ENCODE data around the gene MPLKIP. TPM values are rescaled to one million over a fixed set of nuclear protein-coding genes. Genes with fewer than 3 reads are reported as not detected.

The MPLKIP gene
- total RNA-seq, 1 experiment from 2014 or later, result 32.8 TPM

DNA sequence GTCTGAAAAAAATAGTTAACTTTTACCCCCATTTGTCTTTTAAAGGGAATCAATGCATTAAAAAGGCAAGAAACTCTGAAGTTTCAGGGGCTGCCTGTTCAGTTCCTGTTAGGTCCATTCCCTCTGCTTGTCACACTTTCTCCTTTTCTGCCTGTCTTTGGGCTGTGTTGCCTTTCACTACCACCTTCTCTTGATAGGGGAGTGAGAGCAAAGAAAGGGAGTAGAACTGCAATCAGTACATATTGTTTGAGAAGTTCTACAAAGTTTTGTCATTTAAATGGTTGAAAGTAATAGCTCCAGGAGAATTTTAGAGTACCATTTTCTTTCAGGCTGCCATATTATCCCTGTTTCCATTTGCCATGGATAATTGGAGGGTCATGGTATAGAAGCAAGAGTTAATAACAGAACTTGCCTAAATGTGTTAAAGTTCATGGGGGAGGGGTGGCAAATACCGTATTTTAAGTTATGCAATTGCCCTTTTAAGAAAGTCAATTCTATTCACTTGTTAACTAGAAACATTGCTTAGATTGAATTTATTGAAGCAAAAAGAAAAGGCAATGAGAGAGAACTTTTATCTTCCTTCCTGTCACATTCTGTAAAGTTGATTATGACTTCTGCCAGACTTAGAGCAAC, 38.6 kb downstream of the MPLKIP start:
- Histone ChIP-seq H3K27me3 (no peaks in the 10 kb centered on the region), H3K4me3 (no peak overlapping the region), H3K9me3 (no peaks in the 10 kb centered on the region), H3K36me3 (peaks cover 41% of the 10 kb centered on the region)
- DNase-seq, result no peak

DNA sequence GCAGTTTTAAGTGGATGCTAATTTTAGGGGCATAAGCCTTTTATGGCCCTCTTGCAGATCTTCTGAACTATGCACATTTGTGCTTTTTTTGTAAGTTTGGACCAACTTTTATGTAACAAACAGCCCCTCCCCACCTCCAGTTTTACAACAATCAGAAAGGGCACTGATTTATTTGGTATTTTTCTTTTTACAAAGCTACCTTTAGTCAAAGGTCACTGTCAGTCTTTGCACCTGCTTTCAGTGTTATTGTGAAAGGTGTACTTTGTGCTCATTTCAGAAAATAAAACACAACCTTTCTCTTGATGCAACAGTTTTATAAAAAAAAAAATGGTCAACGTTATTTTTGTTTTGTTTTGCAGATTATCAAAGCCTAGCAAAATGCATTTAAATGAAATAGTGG, 39.2 kb downstream of the MPLKIP start:
- Histone ChIP-seq H3K36me3 (peaks cover 46% of the 10 kb centered on the region), H3K4me3 (no peak overlapping the region), H3K27me3 (no peaks in the 10 kb centered on the region), H3K9me3 (no peaks in the 10 kb centered on the region)
- no peak for DNase-seq

DNA sequence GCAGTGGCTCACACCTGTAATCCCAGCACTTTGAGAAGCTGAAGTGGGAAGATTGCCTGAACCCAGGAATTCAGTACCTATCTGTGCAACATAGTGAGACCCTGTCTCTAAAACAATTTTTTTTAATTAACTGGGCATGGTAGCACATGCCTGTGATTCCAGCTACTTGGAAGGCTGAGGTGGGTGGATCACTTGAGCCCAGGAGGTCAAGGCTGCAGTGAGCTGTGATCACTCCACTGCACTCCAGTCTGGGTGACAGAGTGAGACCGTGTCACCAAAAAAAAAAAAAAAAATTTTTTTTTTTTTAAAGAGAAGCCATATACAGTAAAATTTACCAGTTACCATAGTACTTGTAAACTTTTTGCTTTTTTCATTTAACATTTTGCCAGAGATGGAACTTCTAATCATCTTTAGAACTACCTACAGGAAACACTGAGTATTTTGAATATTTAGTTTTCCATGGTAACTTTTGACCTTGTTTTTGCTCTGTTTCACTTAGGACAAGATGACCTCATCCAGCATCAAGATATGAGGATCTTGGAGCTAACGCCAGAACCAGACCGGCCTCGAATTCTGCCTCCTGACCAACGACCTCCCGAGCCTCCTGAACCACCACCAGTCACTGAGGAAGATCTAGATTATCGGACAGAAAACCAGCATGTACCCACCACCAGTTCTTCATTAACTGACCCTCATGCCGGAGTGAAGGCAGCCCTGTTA, 40.6 kb downstream of the MPLKIP start:
- H3K4me3 ChIP-seq, result no peak overlapping the region
- H3K9me3 ChIP-seq, result no peaks in the 10 kb centered on the region
- peaks cover 59% of the 10 kb centered on the region for H3K36me3 ChIP-seq
- H3K27me3 ChIP-seq, result no peaks in the 10 kb centered on the region
- DNase-seq, result no peak

DNA sequence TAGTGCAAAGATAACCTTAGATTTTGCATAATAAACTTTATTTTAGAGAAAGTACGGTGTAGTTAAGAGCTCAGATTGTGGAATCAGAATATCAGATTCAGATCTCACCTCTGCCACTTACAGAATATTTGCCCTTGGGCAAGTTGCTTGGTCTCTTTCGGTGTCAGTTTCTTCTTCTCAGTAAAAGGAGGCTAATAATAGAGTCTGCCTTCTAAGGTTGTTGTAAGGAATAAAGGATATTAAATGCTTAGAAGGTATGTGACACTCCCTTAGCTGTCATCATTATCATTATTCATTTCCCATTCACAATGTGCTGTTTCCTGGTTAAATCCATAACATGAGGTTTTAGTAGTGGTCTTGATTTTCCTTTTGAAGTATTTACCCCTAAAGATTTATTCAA, 42.2 kb downstream of the MPLKIP start:
- Histone ChIP-seq H3K36me3 (peaks cover 66% of the 10 kb centered on the region), H3K4me3 (no peak overlapping the region), H3K27me3 (no peaks in the 10 kb centered on the region), H3K9me3 (no peaks in the 10 kb centered on the region)
- DNase-seq, result no peak

DNA sequence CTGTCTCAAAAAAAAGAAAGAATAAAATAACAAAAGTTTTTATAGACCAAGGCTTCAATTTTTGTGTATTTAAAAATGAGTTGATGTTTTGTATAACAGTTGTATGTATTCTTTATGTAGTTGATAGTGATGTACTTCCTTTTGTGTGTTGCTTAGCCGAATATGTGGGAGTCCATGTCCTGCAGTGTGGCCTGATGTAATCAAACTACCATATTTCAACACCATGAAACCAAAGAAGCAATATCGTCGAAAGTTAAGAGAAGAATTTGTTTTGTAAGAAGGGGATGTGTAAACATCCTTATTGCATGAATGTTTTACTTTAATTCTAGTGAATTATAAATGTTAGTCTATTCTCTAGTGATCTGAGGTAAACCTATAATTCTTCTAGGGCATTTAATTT, 56.6 kb downstream of the MPLKIP start:
- no peak for DNase-seq
- no peak overlapping the region for H3K4me3 ChIP-seq
- H3K27me3 ChIP-seq, result no peaks in the 10 kb centered on the region
- peaks cover 13% of the 10 kb centered on the region for H3K36me3 ChIP-seq
- no peaks in the 10 kb centered on the region for H3K9me3 ChIP-seq

Other genes with a start within 250 kb of the MPLKIP start
- 24.1 and 44.5 TPM in 2 replicates for gene CDK13, start 184.4 kb downstream of the MPLKIP start, total RNA-seq (2014; rRNA removed; shearing (Covaris generic); ENCODE audit: low replicate concordance)
- gene SUGCT, start 383 bp upstream of the MPLKIP start, total RNA-seq (2014; rRNA removed; shearing (Covaris generic); ENCODE audit: low replicate concordance), result 1.5 and 10.2 TPM in 2 replicates

Data from MG63 (cell line).